Neutrophil (primary cell): ENCODE data around the gene TLR5.

Source experiments
- H3K27ac ChIP-seq: fragments of 200-600 bp; sonication (generic); 2 replicates; pipeline ENCODE4 v1.5.1; 2016; ENCODE audit warnings: mild to moderate bottlenecking, moderate library complexity
- H3K27me3 ChIP-seq: fragments of 200-600 bp; sonication (generic); 2 replicates; pipeline ENCODE4 v1.6.0; 2016; ENCODE audit warnings: mild to moderate bottlenecking
- H3K36me3 ChIP-seq: fragments of 200-600 bp; sonication (generic); 2 replicates; pipeline ENCODE4 v1.5.1; 2017
- H3K4me1 ChIP-seq, 2 experiments: fragments of 200-600 bp in 1 of 2; sonication (generic) in 1 of 2; 1 replicate in 1 of 2; 2 replicates in 1 of 2; pipeline versions ENCODE4 v1.5.1 to v1.6.1; 2013 to 2016; ENCODE audit warnings: low read depth in 1 of 2, low read length in 1 of 2, mild to moderate bottlenecking in 1 of 2, moderate library complexity in 1 of 2; ENCODE audit not compliant: control insufficient read depth in 1 of 2, insufficient read depth in 1 of 2
- H3K4me3 ChIP-seq, 2 experiments: fragments of 200-600 bp in 1 of 2; sonication (generic) in 1 of 2; 1 replicate in 1 of 2; 2 replicates in 1 of 2; pipeline ENCODE4 v1.5.1; 2013 to 2016; ENCODE audit warnings: low read depth in 1 of 2, low read length in 1 of 2, mild to moderate bottlenecking in 1 of 2, moderate library complexity in 1 of 2
- H3K9me3 ChIP-seq: fragments of 200-600 bp; sonication (generic); 2 replicates; pipeline ENCODE4 v1.5.1; 2016
- CTCF ChIP-seq: fragments of 200-600 bp; sonication (generic); IDR thresholded peaks from 2 replicates; pipeline ENCODE4 v1.5.1; 2016; ENCODE audit warnings: antibody characterized with exemption

Gene TLR5

DNA sequence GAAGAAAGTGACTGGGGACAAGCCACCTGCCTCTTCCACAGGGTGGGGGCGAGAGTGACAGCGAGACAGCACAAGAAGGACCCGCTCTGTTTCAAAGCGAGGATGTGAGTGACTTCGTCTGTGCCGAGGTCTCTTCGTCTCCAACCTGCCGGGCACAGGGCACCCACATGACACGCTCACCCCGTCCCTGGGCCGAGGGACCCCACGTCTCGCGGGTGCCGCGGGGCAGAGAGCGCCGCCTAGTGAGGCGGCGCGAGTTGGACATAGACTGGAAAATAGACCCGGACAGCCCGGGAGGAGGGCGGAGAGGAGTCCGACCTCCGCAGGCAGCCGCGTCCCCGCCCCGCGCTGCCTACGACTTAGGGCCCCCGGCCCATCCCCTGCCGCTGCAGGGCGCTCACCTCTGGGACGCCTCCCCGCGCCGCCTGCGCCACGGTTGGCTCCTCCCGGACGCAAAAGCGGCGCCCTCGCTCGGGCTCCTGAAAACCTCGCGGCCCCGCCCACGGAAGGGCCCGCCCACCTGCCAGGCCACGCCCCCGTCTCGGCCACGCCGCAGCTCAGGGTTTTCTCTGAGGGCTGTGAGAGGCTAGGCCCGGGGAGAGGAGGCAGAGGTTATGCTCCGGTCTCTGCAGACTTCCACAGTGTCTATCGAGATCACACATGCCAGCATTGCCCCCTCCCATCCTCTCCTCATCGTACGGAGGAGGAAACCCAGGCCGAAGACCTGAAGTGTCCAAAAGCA lies at the start of gene TLR5:
Gene TLR5 (minus strand): TSS at position 454 of the 742 bp plus-strand sequence. CDS start 30,217 bp downstream, outside the sequence.
- Histone ChIP-seq H3K36me3 (no peaks in the 10 kb centered on the region), H3K27me3 (peaks cover 23% of the 10 kb centered on the region), H3K4me3 (peak within 1 kb of the TSS; percentile 72 to 82), H3K4me1 (peaks cover 18 to 59% of the 10 kb centered on the region in 2 experiments), H3K27ac (peak within 1 kb of the TSS; percentile 26), H3K9me3 (no peaks in the 10 kb centered on the region)
- TF ChIP-seq CTCF, result peak; percentile 62

DNA sequence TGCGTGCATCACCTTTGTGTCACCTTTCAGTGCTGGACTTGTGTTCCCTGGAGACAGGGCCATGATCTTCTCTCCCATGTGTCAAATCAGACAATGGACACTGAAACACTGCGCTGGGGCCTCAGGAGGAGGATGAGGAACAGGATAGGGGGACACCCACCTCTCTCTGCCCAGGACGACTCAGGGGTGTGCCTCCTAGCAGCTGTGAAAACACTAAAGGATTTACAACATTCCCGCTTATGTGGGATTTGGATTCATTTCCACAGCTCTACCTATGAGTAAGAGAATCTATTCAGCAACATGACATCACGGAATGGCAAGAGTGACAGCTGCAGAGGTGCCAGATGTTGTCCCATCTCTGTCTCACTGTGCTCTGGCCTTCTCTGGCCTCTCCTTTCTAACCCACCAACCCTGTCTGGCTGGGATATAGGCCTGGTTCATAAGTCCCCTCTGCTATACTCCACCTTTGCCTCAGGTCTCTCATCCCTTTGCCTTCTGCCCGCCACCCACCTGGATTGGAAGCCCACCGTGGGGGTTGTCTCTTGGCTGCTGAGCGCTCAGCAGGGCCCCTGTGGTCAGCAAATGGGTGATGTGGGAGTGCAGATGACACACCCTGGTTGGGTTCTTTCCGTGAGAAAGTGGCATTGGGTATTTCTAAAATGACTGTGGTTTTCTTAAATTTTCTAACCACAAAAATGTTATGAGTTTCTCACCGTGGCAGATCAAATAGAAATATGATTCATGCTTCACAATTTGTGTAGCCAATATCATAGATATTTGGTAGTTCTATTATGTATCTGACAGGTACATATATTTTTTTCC lies 47.1 kb upstream of the TLR5 start:
- Histone ChIP-seq H3K27ac (no peak overlapping the region), H3K9me3 (no peaks in the 10 kb centered on the region), H3K4me1 (peaks cover 0 to 3% of the 10 kb centered on the region in 2 experiments), H3K4me3 (no peak overlapping the region), H3K36me3 (no peaks in the 10 kb centered on the region), H3K27me3 (no peaks in the 10 kb centered on the region)
- no peak for TF ChIP-seq CTCF

DNA sequence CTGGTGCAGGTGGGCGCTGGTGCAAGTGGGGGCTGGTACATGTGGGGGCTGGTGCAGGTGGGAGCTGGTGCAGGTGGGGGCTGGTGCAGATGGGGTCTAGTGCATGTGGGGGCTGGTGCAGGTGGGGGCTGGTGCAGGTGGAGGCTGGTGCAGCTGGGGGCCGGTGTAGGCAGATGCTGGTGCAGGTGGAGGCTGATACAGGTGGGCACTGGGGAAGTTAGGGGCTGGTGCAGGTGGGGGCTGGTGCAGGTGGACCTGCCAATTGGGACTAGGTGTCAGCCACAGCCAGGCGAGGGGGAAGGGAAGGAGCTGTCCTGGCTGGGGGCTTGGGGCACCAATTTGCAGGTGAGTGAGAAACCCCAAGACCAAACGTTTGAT lies 46.5 kb upstream of the TLR5 start:
- Histone ChIP-seq H3K4me1 (peaks cover 0 to 3% of the 10 kb centered on the region in 2 experiments), H3K27ac (no peak overlapping the region), H3K36me3 (no peaks in the 10 kb centered on the region), H3K9me3 (no peaks in the 10 kb centered on the region), H3K27me3 (no peaks in the 10 kb centered on the region), H3K4me3 (no peak overlapping the region)
- TF ChIP-seq CTCF, result no peak

DNA sequence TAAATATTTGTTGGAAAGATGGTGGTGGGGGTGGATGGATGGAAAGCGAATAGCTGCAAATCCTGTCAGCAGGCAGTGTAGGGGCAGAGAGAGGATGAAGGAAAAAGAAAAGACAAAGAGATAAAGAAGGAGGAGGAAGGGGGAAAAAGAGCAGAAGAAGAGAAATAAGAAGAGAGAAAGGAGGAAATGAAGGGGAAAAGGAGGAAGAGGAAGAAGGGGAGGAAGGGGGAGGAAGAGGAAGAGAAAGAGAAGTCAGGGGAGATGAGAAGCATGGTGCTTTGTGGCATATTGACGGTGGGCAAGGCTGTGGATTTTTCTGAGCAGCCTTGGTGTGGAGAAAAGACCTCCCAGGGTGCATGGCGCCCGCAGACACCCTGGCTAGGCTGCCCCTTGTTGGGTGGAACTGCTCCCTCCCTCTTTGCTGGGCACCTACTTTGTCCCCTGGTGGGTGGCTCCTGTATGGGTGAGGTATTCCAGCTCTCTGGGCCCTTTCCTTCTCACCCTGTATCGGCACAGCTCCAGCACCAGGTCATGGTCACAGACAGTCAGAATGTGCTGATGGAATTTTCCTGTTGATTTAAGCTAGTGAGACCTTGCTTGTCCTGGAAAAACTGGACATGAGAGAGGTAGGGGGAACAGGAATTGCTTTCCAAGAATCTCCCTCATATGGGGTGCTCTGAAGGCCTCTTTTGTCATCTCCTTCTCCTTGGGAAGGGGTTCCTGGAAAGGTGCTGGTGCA lies 45.7 kb upstream of the TLR5 start:
- Histone ChIP-seq H3K4me1 (peaks cover 0 to 3% of the 10 kb centered on the region in 2 experiments), H3K27ac (no peak overlapping the region), H3K36me3 (no peaks in the 10 kb centered on the region), H3K27me3 (no peaks in the 10 kb centered on the region), H3K9me3 (no peaks in the 10 kb centered on the region), H3K4me3 (no peak overlapping the region)
- no peak for TF ChIP-seq CTCF

GRCh38 chr1:223186800-223187199 lies 43.8 kb upstream of the TLR5 start:
- Histone ChIP-seq H3K27me3 (no peaks in the 10 kb centered on the region), H3K27ac (no peak overlapping the region), H3K36me3 (no peaks in the 10 kb centered on the region), H3K4me3 (no peak overlapping the region), H3K4me1 (peaks cover 0 to 3% of the 10 kb centered on the region in 2 experiments), H3K9me3 (no peaks in the 10 kb centered on the region)
- no peak for TF ChIP-seq CTCF
